GM18511 (cell line): ENCODE data around the gene ODAM.
A peak's percentile ranks its signal among the peaks of the same experiment; 100 is the strongest.
"Not testable (repeated sequence)": the region's sequence is repeated elsewhere in the genome, so short reads cannot be mapped to it uniquely, and the experiment has no call there.

Experiments
- ATAC-seq: cut with Tn5 transposase; IDR thresholded peaks from one replicate; pipeline ENCODE4 v1.9.1; 2021; ENCODE audit warnings: mild to moderate bottlenecking, moderate library complexity; ENCODE audit not compliant: unreplicated experiment

The ODAM gene

DNA sequence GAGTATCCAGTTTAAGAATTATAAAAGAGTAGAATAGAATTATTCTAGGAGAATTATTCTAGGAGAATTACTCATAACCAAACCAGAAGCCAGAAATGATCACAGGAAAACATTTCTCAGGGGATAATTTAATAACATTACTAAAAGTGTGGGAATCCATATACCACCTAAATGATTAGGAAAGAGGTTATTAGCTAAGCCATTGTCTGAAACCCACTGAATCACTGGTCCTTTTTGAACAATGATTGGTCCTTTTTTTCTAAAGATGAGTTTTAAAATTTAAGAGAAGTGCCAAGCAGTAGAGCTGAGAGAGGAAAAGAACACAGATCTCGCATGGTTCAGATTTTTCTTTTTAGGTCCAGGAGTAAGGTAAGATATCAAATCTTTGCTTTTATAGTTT, at the start of gene ODAM:
TSS of gene ODAM (plus strand) at position 301 of the 400 bp plus-strand sequence. CDS start 819 bp downstream, outside the sequence.
- ATAC-seq: no peak

DNA sequence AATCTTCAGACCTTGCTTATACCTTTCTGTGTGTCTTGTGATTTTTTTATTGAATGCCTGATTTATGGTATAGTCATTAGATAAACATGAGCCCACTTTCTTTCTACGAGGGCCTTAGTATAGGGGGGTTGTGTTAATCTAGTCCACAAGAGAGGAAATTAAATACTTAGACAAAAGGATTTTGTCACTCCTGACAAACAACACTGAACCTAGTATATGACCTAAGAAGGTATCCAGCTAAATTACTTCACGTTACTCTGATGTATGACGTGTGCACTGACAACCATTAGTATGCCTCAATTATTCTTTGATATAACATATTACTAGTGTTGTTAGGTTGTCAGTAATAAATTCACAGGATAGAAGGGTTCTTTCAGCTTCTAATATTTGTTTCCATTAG, 44.3 kb upstream of the ODAM start:
- no peak for ATAC-seq

- ATAC-seq: no peak
These were observed 43.4 kb upstream of the ODAM start for GRCh38 chr4:70152088-70152487.

DNA sequence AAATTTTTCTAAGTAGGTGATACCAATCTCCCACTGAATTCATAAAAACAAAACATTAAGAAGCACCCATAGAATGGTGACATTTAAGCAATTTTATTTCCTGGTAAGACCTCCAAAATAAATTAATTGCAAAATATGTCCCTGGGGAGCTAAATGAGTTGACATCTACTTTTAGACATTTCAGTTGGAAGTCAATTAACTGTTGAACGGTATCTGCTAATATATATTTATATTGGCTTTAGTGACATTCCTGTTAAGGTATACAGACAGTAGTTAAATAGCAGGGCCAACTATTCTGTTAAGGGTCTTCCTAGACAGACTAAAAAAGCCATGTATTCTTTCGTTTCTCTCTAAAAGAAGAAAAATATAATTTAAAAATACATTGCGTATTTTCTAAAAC, 41.6 kb upstream of the ODAM start, which contains the start of gene PRR27:
TSS of gene PRR27 (plus strand) at position 301 of the 400 bp plus-strand sequence. CDS start 139 bp downstream, outside the sequence.
- ATAC-seq: no peak

GRCh38 chr4:70158576-70158975, 36.9 kb upstream of the ODAM start:
- no peak for ATAC-seq

GRCh38 chr4:70177090-70177489, 18.4 kb upstream of the ODAM start:
- no peak for ATAC-seq

- no peak for ATAC-seq
These were observed 17.4 kb upstream of the ODAM start for GRCh38 chr4:70178075-70178660.

DNA sequence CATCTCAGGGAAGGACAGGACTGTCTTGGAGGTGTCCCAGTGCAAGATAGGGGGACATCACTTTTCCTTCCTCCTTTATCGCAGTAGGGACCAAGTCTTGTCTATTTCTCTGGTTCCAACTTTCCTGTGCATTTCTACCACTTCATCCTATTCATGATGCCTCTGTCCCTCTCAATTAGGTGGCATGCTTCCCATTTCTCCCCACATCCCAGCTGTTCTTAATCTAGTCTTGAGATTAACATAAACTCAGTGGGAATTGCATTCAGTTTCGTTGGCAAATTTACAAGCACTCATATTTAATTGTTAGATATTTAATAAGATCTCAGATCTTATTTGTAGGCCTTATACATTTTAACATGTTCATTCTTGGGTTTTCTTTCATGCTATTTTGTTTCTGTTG, 15.7 kb upstream of the ODAM start:
- no peak for ATAC-seq

- no peak for ATAC-seq
These were observed 13.7 kb upstream of the ODAM start for GRCh38 chr4:70181864-70182263.

- no peak for ATAC-seq
These were observed 12.9 kb upstream of the ODAM start for GRCh38 chr4:70182517-70183167.

DNA sequence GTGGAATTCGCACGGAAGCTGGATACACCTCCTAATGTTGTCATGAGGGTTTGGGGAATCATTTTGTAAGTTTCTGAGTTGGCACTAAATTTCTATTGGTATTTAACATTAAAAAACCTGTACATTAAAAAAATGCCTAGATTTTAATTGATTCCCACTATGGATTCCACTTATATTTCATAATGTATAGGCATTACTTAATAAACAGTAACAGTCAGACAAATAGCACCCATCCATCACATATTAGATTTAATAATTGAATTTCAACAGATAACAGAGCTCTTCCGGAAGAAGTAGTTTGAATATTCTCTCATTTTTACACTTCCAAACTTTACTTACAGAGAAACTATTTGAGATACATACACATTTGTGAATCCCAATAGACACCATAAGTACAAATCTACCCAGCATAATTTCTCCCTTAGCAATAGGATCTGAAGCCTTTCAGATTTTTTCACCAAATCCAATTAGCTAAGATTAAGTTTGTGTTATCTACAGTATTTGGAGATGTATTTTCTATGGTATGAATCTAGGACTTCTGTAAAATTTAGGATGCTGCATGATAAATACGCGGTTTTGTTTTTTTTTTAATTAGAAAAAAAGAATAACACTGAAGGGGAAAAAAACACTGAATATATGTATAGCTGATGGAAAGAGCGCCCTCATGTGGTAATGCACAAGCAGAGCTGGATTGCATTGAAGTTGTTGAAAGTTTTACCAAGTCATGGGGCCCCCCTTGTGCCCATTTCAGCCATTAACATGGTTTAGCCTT, 12.2 kb upstream of the ODAM start:
- ATAC-seq: peak; percentile 84

DNA sequence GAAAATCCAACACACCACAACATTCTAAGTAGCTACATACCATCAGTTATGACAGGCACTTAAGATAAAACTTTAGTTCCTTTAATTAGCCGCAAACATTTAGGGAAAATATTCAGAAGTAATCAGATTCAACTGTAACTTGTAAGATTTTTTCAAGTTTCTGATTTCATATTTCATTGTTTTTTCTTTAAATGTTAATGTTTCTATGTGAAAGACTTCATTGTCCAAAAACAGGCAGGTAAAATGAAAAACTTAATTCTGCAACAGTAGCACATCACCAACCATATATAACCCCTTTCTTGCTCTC, 11.6 kb upstream of the ODAM start:
- no peak for ATAC-seq

- no peak for ATAC-seq
These were observed 8.3 kb upstream of the ODAM start for GRCh38 chr4:70187216-70187615.

DNA sequence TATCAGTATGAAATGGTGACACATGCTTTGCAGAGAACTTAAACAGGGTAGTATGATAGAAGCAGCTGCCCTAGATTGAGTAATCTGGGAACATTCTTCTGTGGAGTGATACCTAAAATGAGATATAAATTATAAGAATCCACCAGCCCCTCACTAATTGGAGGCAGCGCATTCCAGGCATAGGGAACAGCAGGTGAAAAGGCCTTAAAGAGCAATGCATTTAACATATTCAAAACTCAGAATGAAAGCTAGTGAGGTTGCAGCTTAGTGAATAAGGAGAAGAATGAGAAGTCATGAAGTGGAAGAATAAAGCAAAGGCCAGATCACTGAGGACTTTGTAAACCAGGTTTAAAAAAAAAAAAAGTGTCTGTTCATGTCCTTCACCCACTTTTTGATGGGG, 4.9 kb upstream of the ODAM start:
- ATAC-seq: no peak

DNA sequence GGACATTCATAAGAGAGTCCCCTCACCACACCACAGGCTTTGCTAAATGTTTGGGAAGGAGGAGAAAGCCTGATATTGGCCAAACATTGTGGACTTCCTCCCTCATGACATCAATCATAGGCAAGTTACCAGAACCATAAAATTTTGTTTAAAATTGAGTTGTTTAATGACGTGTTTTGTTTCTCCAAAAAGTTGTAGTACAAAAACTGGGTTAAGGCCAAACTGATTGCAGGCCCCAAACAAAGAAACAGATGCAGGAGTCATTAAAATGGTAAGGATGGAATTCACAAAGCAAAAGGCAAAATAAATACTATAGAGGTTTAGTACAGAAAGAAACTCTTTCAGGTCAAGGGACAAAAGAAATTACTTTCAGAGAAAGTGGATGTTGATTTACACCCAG, 3.9 kb upstream of the ODAM start:
- ATAC-seq: no peak

DNA sequence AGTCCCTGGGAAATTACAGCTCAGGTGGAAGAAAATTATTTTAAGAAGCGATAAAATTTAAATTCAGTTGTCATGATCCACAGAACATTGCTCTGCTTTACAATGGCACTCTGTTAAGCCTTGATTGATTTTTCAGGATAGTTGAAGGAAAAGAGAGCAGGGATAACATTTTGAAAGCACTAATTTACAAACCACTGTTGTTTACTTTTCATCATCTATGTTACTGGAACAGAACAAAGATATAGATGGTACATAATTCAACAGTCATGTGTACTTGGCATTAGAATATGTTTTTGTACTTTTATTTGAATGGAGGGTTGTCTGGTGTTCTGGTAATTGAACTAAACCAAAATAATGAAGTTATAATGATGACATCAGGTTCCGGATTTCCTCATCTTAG, 2.6 kb upstream of the ODAM start:
- ATAC-seq: no peak

DNA sequence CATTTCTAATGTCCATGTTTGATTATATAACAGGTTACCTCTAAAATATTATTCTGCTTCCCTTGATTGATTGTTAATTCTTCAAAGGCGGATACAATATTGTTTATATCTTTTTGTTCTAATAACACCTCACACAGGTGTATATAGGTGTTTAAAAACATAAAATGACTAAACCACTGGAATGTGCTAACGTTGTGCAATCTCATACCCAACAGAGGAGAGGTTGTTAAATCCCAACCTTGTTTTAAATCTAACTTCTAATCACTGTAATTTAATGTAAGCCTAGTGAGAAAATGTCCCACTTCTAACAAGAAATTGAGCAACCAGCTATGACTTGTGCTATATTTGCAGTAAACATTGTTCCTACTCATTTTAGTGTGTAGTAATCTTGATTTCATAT, 1.3 kb downstream of the ODAM start:
- ATAC-seq: no peak

- no peak for ATAC-seq
These were observed 2.3 kb downstream of the ODAM start for GRCh38 chr4:70197842-70198241.

DNA sequence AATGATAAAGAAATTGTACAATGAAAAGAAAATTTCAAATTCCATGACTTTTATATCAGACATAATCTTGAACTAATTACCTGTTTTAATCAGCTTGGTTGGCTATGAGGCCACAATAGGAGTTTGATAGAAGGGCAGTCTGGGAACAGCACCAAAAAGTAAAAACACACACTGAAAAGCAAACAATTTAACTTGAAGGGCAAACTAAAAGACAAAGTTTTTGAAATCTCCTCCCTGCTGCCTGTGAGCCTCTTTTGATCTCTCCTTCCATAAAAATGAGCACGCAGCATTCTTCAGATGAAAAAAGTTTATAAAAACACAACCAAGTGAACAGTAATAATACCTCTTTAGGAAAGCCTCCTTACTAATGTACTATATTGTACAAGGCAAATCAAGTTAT, 8.1 kb downstream of the ODAM start:
- ATAC-seq: no peak

- ATAC-seq: not testable (repeated sequence)
These were observed 17.2 kb downstream of the ODAM start for GRCh38 chr4:70212752-70213151.

DNA sequence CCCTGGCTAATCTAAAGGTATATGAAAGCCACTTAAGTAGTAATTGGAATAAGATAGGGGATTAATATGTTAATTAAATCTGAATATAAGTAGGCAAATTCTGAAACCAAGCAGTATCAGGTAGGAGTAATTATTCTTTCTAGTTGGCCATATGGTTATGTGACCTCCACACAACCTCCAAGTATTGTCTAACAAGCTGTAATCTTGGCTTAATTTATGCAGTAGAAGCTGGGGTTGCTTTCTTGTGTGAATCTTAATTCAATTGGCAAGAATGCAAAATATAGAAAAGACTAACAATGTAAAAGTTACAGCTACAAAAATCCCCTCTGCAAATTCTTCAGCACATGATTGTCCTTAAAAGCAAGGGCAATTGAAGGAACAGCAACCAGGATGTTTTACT, 20.6 kb downstream of the ODAM start:
- ATAC-seq: not testable (repeated sequence)

GRCh38 chr4:70216550-70216949, 21.0 kb downstream of the ODAM start:
- not testable (repeated sequence) for ATAC-seq
